ENCODE results near the gene PCDHGA9.

Gene PCDHGA9

DNA sequence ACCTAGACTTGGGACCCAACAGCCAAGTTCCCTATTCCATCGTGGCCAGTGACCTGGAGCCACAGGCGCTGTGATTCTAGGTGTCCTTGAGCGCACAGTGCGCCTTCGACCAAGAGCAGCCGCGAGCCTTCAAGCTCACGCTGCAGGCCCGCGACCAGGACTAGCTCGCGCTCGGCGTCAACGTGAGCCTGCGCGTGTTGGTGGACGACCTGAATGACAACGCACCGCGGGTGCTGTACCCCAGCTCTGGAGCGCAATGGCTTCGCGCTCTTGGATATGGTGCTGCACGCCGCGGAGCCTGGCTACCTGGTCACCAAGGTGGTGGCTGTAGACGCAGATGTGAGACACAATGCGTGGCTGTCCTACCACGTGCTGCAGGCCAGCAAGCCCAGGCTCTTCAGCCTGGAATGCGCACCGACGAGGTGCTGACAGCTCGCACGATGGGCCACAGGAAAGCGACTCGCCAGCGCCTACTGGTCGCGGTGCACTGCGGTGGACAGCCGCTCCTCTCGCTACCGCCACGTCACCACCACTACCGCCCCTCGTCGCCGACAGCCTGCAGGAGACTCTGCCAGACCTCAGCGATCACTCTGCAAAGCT, 39.1 kb downstream of the PCDHGA9 start:
- TF ChIP-seq, protein P1, sequence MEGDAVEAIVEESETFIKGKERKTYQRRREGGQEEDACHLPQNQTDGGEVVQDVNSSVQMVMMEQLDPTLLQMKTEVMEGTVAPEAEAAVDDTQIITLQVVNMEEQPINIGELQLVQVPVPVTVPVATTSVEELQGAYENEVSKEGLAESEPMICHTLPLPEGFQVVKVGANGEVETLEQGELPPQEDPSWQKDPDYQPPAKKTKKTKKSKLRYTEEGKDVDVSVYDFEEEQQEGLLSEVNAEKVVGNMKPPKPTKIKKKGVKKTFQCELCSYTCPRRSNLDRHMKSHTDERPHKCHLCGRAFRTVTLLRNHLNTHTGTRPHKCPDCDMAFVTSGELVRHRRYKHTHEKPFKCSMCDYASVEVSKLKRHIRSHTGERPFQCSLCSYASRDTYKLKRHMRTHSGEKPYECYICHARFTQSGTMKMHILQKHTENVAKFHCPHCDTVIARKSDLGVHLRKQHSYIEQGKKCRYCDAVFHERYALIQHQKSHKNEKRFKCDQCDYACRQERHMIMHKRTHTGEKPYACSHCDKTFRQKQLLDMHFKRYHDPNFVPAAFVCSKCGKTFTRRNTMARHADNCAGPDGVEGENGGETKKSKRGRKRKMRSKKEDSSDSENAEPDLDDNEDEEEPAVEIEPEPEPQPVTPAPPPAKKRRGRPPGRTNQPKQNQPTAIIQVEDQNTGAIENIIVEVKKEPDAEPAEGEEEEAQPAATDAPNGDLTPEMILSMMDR (conservative IDR thresholded peaks at IDR 0.05), result no peak
- no peak overlapping the region for H3K27ac ChIP-seq
